HG03108 (cell line): ENCODE data around the gene DUS3L.

Source experiments
- ATAC-seq: cut with Tn5 transposase; IDR thresholded peaks from one replicate; pipeline ENCODE4 v1.9.1; 2021; ENCODE audit warnings: moderate library complexity; ENCODE audit not compliant: unreplicated experiment

Gene DUS3L

GRCh38 chr19:5790559-5791520, at the start of gene DUS3L:
Gene DUS3L, minus strand, starts transcription at chr19:5791163. Its CDS starts 22 bp downstream, at chr19:5791141.
- ATAC-seq: peak; percentile 91

GRCh38 chr19:5839065-5840017, 48.4 kb upstream of the DUS3L start, which contains the start of gene FUT6:
Gene FUT6, minus strand, starts transcription at chr19:5839702. Its CDS starts 7,135 bp downstream, at chr19:5832567.
- no peak for ATAC-seq

- ATAC-seq: no peak
Measured at GRCh38 chr19:5838353-5839064, 47.5 kb upstream of the DUS3L start.

GRCh38 chr19:5837761-5838352, 46.9 kb upstream of the DUS3L start:
- no peak for ATAC-seq

- ATAC-seq: no peak
Measured at GRCh38 chr19:5832527-5833216, 41.7 kb upstream of the DUS3L start.

GRCh38 chr19:5832061-5832460, 41.1 kb upstream of the DUS3L start:
- ATAC-seq: no peak

GRCh38 chr19:5831159-5831558, 40.2 kb upstream of the DUS3L start:
- ATAC-seq: no peak

- ATAC-seq: no peak
Measured at GRCh38 chr19:5829567-5830310, 38.8 kb upstream of the DUS3L start.

- no peak for ATAC-seq
Measured at GRCh38 chr19:5828661-5829566, 38.0 kb upstream of the DUS3L start.

- ATAC-seq: peak; percentile 67
Measured at GRCh38 chr19:5827891-5828660, 37.1 kb upstream of the DUS3L start.

- no peak for ATAC-seq
Measured at GRCh38 chr19:5827342-5827890, 36.5 kb upstream of the DUS3L start.

GRCh38 chr19:5826531-5827341, 35.8 kb upstream of the DUS3L start:
- ATAC-seq: no peak

GRCh38 chr19:5825178-5825577, 34.2 kb upstream of the DUS3L start:
- ATAC-seq: no peak

- ATAC-seq: no peak
Measured at GRCh38 chr19:5824751-5825150, 33.8 kb upstream of the DUS3L start.

GRCh38 chr19:5823579-5824281, 32.8 kb upstream of the DUS3L start:
- ATAC-seq: no peak
